Measurements from ENCODE around the gene CIT.
"Not testable (repeated sequence)": the region's sequence is repeated elsewhere in the genome, so short reads cannot be mapped to it uniquely, and the experiment has no call there.

Gene CIT

DNA sequence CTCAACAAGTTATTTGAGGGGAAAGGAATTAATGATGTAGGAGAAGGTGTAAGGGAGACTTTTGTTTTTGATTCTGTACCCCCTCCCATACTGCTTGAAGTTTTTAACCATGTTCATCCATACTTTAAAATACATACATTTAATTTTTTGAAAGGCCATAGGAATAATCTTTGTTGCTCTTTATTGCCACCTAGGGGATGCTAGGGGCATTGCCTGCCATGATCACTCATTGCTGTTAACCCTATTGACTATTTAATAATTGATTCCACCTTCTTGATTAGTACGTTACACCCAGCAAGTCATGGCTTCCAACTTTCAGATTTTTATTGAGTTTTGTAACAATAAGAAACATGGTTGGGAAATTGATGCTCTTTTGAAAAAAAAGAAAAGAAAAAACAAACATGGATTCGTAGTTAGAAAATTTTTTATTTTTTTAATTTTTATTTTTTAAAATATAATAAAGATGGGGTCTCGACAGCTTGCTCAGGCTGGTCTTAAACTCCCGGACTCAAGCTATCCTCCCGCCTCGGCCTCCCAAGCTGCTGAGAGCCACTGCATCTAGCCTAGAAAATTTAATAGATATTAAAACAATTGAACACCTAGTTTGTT lies 217.7 kb downstream of the CIT start:
- H3K27ac ChIP-seq (ENCODE audit: extremely low read depth, low read depth, low read length) = no peak overlapping the region
- no peak overlapping the region for H3K4me3 ChIP-seq (ENCODE audit: low read depth, low read length)
- ChIA-PET POLR2A (no interaction called here), CTCF (interaction anchor here (0.6 to 1.7 kb wide), 8 partner anchors 23 to 227 kb away, joined by 3 to 7 read pairs (median 4); no protein-coding TSS in a partner anchor)
- H3K4me1 ChIP-seq (ENCODE audit: control insufficient read depth, insufficient read depth, low read length) = no peaks in the 10 kb centered on the region
- TF ChIP-seq ZNF837 (tag by site-specific recombination; IDR thresholded peaks at IDR 0.05) = no peak
- no peak for TF ChIP-seq ZNF701 (tag by site-specific recombination; IDR thresholded peaks at IDR 0.05)
- no peak for TF ChIP-seq ZNF426 (tag by site-specific recombination; IDR thresholded peaks at IDR 0.05)
- TF ChIP-seq ZNF654 (tag by site-specific recombination; IDR thresholded peaks at IDR 0.05; ENCODE audit: low read depth) = 0 out of 2 replicates have a peak, but pooled peaks have one; percentile 27
- TF ChIP-seq ZNF660 (tag by site-specific recombination; IDR thresholded peaks at IDR 0.05) = peak; percentile 97
- TF ChIP-seq, protein P1, sequence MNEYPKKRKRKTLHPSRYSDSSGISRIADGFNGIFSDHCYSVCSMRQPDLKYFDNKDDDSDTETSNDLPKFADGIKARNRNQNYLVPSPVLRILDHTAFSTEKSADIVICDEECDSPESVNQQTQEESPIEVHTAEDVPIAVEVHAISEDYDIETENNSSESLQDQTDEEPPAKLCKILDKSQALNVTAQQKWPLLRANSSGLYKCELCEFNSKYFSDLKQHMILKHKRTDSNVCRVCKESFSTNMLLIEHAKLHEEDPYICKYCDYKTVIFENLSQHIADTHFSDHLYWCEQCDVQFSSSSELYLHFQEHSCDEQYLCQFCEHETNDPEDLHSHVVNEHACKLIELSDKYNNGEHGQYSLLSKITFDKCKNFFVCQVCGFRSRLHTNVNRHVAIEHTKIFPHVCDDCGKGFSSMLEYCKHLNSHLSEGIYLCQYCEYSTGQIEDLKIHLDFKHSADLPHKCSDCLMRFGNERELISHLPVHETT (tag by site-specific recombination; IDR thresholded peaks at IDR 0.05) = no peak
- no peaks in the 10 kb centered on the region for H3K9me3 ChIP-seq (ENCODE audit: control insufficient read depth, insufficient read depth, low read depth, low read length)
- no peaks in the 10 kb centered on the region for H3K36me3 ChIP-seq (ENCODE audit: control insufficient read depth in 2 of 2, insufficient read depth in 1 of 2, low read length in 2 of 2)

DNA sequence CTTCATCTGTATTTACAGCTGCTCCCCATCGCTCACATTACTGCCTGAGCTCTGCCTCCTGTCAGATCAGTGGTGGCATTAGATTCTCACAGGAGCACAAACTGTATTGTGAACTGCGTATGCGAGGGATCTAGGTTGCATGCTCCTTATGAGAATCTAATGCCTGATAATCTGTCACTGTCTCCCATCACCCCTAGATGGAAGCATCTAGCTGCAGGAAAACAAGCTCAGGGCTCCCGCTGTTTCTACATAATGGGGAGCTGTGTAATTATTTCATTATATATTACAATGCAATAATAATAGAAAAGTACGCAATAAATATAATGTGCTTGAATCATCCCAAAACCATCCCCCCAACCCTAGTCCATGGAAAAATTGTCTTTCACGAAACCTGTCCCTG lies 219.0 kb downstream of the CIT start:
- CTCF ChIA-PET = interaction anchor here (0.6 to 1.7 kb wide), 6 partner anchors 9 to 871 kb away, joined by 3 to 7 read pairs (median 5); partner anchors contain the start of gene PRKAB1
- POLR2A ChIA-PET; H3K27ac ChIP-seq (ENCODE audit: extremely low read depth, low read depth, low read length); H3K4me1 ChIP-seq (ENCODE audit: control insufficient read depth, insufficient read depth, low read length); H3K9me3 ChIP-seq (ENCODE audit: control insufficient read depth, insufficient read depth, low read depth, low read length); H3K36me3 ChIP-seq (ENCODE audit: control insufficient read depth in 2 of 2, insufficient read depth in 1 of 2, low read length in 2 of 2); H3K4me3 ChIP-seq (ENCODE audit: low read depth, low read length): not testable (repeated sequence)

- H3K9me3 ChIP-seq (ENCODE audit: control insufficient read depth, insufficient read depth, low read depth, low read length); POLR2A ChIA-PET; H3K4me1 ChIP-seq (ENCODE audit: control insufficient read depth, insufficient read depth, low read length); H3K36me3 ChIP-seq (ENCODE audit: control insufficient read depth in 2 of 2, insufficient read depth in 1 of 2, low read length in 2 of 2); H3K27ac ChIP-seq (ENCODE audit: extremely low read depth, low read depth, low read length); H3K4me3 ChIP-seq (ENCODE audit: low read depth, low read length): not testable (repeated sequence)
- CTCF ChIA-PET = interaction anchor here (0.6 kb wide), 1 partner anchor 257 kb away, joined by 3 read pairs; no protein-coding TSS in a partner anchor
Observed at GRCh38 chr12:119657001-119657400, 220.1 kb downstream of the CIT start.

DNA sequence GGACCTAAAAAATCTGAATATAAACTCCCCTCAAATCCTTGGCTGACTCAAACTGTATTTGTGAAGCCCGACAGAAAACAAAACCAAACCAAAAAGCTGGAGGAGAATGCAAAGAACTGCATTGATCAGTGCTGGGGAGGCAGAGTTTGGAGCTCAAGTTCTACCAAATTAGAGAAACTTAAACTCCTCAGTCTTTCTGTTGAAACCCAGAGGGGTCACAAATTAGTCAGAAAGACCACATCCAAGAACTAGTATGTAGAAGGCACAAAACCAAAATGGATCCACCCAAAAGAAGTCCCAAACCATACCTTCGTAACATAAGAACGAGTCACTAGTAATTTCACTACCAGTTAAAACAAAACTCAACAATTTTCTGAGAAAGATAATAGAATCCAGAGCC lies 224.5 kb downstream of the CIT start:
- TF ChIP-seq ZNF350 (tag by site-specific recombination; IDR thresholded peaks at IDR 0.05) (no peak), ZNF837 (tag by site-specific recombination; IDR thresholded peaks at IDR 0.05) (no peak), ZSCAN23 (tag by site-specific recombination; IDR thresholded peaks at IDR 0.05) (no peak), ZNF426 (tag by site-specific recombination; IDR thresholded peaks at IDR 0.05) (no peak), SALL2 (tag by site-specific recombination; IDR thresholded peaks at IDR 0.05; ENCODE audit: borderline replicate concordance) (no peak)
- ChIA-PET POLR2A (no interaction called here), CTCF (interaction anchor here (0.8 kb wide), 1 partner anchor 10 kb away, joined by 3 read pairs; no protein-coding TSS in a partner anchor)
- Histone ChIP-seq H3K36me3 (ENCODE audit: control insufficient read depth in 2 of 2, insufficient read depth in 1 of 2, low read length in 2 of 2) (no peaks in the 10 kb centered on the region), H3K27ac (ENCODE audit: extremely low read depth, low read depth, low read length) (no peak overlapping the region), H3K9me3 (ENCODE audit: control insufficient read depth, insufficient read depth, low read depth, low read length) (no peaks in the 10 kb centered on the region; the same call in 1 of the 2 replicates), H3K4me3 (ENCODE audit: low read depth, low read length) (no peak overlapping the region), H3K4me1 (ENCODE audit: control insufficient read depth, insufficient read depth, low read length) (no peaks in the 10 kb centered on the region)

- H3K4me1 ChIP-seq (ENCODE audit: control insufficient read depth, insufficient read depth, low read length) = no peaks in the 10 kb centered on the region
- no peak overlapping the region for H3K27ac ChIP-seq (ENCODE audit: extremely low read depth, low read depth, low read length)
- TF ChIP-seq ZNF654 (tag by site-specific recombination; IDR thresholded peaks at IDR 0.05; ENCODE audit: low read depth) (peak; percentile 90), ZBTB6 (tag by site-specific recombination; IDR thresholded peaks at IDR 0.05) (no peak), GFI1B (tag by site-specific recombination; IDR thresholded peaks at IDR 0.05) (no peak)
- TF ChIP-seq, protein P2, sequence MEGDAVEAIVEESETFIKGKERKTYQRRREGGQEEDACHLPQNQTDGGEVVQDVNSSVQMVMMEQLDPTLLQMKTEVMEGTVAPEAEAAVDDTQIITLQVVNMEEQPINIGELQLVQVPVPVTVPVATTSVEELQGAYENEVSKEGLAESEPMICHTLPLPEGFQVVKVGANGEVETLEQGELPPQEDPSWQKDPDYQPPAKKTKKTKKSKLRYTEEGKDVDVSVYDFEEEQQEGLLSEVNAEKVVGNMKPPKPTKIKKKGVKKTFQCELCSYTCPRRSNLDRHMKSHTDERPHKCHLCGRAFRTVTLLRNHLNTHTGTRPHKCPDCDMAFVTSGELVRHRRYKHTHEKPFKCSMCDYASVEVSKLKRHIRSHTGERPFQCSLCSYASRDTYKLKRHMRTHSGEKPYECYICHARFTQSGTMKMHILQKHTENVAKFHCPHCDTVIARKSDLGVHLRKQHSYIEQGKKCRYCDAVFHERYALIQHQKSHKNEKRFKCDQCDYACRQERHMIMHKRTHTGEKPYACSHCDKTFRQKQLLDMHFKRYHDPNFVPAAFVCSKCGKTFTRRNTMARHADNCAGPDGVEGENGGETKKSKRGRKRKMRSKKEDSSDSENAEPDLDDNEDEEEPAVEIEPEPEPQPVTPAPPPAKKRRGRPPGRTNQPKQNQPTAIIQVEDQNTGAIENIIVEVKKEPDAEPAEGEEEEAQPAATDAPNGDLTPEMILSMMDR (tag by site-specific recombination; IDR thresholded peaks at IDR 0.05) = peak; percentile 53; the same call in 1 of the 2 replicates
- H3K9me3 ChIP-seq (ENCODE audit: control insufficient read depth, insufficient read depth, low read depth, low read length) = no peaks in the 10 kb centered on the region; the same call in 1 of the 2 replicates
- ChIA-PET CTCF (interaction anchor here (0.6 to 2.0 kb wide), 18 partner anchors 8 to 1776 kb away, joined by 3 to 8 read pairs (median 4); no protein-coding TSS in a partner anchor), POLR2A (no interaction called here)
- H3K4me3 ChIP-seq (ENCODE audit: low read depth, low read length) = no peak overlapping the region
- no peaks in the 10 kb centered on the region for H3K36me3 ChIP-seq (ENCODE audit: control insufficient read depth in 2 of 2, insufficient read depth in 1 of 2, low read length in 2 of 2)
Observed at GRCh38 chr12:119649202-119649808, 227.8 kb downstream of the CIT start.
